H1 (cell line): ENCODE measurements around the gene PROSER2. TPM values are rescaled to one million over a fixed set of nuclear protein-coding genes. Genes with fewer than 3 reads are reported as not detected.

Source experiments
- CTCF ChIA-PET: fragments of 300-600 bp; sonication (Branson Sonifier 250); formaldehyde crosslinking; loops from one replicate; lab custom pipeline; 2021; ENCODE audit not compliant: partially characterized antibody; lab: Charles Lee
- POLR2A ChIA-PET: fragments of 300-600 bp; sonication (Branson Sonifier 250); formaldehyde crosslinking; loops from one replicate; lab custom pipeline; 2021; ENCODE audit warnings: inconsistent platforms; ENCODE audit not compliant: partially characterized antibody; lab: Charles Lee
- DNase-seq, 2 experiments: peaks; one replicate each; pipeline versions ENCODE4 v3.0.0 to v3.0.0-alpha.2; 2010 to 2022; ENCODE audit warnings: low spot score in 2 of 2, low read depth in 1 of 2, mixed read lengths in 1 of 2
- FAIRE-seq: peaks from 2 replicates; lab custom pipeline; 2011; peaks lifted over from hg19 to GRCh38; lab: Jason Lieb, UNC
- H2AFZ ChIP-seq: 2 replicates; pipeline ENCODE4 v1.8.1; 2012; ENCODE audit warnings: low read length, inconsistent platforms
- H2AK5ac ChIP-seq: 2 replicates; pipeline ENCODE4 v1.6.1; 2013; ENCODE audit warnings: low read depth, low read length
- H2BK120ac ChIP-seq: replicated peaks from 2 replicates; pipeline ENCODE3; 2013; ENCODE audit warnings: low read depth, low read length, inconsistent platforms
- H2BK12ac ChIP-seq: 2 replicates; pipeline ENCODE4 v1.6.1; 2013; ENCODE audit warnings: low read depth, low read length
- H2BK15ac ChIP-seq: 2 replicates; pipeline ENCODE4 v1.6.1; 2013; ENCODE audit warnings: low read length
- H2BK20ac ChIP-seq: 2 replicates; pipeline ENCODE4 v1.6.1; 2013; ENCODE audit warnings: low read length
- H2BK5ac ChIP-seq: 2 replicates; pipeline ENCODE4 v1.6.1; 2013; ENCODE audit warnings: low read depth, low read length
- H3K14ac ChIP-seq: 2 replicates; pipeline ENCODE4 v1.6.1; 2013; ENCODE audit warnings: inconsistent platforms; ENCODE audit not compliant: insufficient read length
- H3K18ac ChIP-seq: 2 replicates; pipeline ENCODE4 v1.6.1; 2013; ENCODE audit warnings: low read length; ENCODE audit errors: extremely low read depth
- H3K23ac ChIP-seq: 2 replicates; pipeline ENCODE4 v1.6.1; 2013; ENCODE audit warnings: inconsistent platforms; ENCODE audit not compliant: insufficient read length
- H3K23me2 ChIP-seq: 2 replicates; pipeline ENCODE4 v1.6.1; 2013; ENCODE audit warnings: low read depth, low read length
- H3K27ac ChIP-seq: 2 replicates; pipeline ENCODE4 v1.6.1; 2011; ENCODE audit warnings: low read depth, low read length, inconsistent platforms
- H3K27me3 ChIP-seq, 4 experiments: replicated peaks in 1 of 4; 1 replicate in 1 of 4; 2 replicates in 3 of 4; pipeline versions ENCODE4 v1.6.1 to v1.8.1; 2011 to 2013; ENCODE audit warnings: low read length in 3 of 4, mild to moderate bottlenecking in 3 of 4, inconsistent platforms in 2 of 4, mixed read lengths in 2 of 4, moderate library complexity in 1 of 4; ENCODE audit not compliant: control insufficient read depth in 3 of 4, insufficient read depth in 3 of 4; ENCODE audit errors: extremely low read depth in 1 of 4
- H3K36me3 ChIP-seq, 4 experiments: 2 replicates each; pipeline versions ENCODE4 v1.6.1 to v1.8.1; 2011 to 2013; ENCODE audit warnings: mild to moderate bottlenecking in 4 of 4, low read length in 3 of 4, moderate library complexity in 2 of 4, control low read depth in 1 of 4, inconsistent platforms in 1 of 4; ENCODE audit not compliant: insufficient read depth in 4 of 4, control insufficient read depth in 2 of 4
- H3K4ac ChIP-seq: replicated peaks from 2 replicates; pipeline ENCODE3; 2013; ENCODE audit warnings: low read length, low read depth, mixed read lengths, inconsistent platforms; ENCODE audit not compliant: insufficient read length
- H3K4me1 ChIP-seq, 4 experiments: replicated peaks in 1 of 4; 1 replicate in 1 of 4; 2 replicates in 3 of 4; pipeline versions ENCODE4 v1.6.1 to v1.8.1; 2011 to 2013; ENCODE audit warnings: low read length in 3 of 4, inconsistent platforms in 2 of 4, mixed read lengths in 1 of 4; ENCODE audit not compliant: insufficient read depth in 4 of 4, control insufficient read depth in 3 of 4
- H3K4me2 ChIP-seq, 2 experiments: 2 replicates each; pipeline versions ENCODE4 v1.6.1 to v1.8.1; 2011 to 2013; ENCODE audit warnings: low read depth in 2 of 2, low read length in 2 of 2, control low read depth in 1 of 2, inconsistent platforms in 1 of 2, mild to moderate bottlenecking in 1 of 2; ENCODE audit not compliant: insufficient read depth in 1 of 2
- H3K4me3 ChIP-seq, 4 experiments: fragments of 200-600, 300-600 bp in 1 of 4; sonication (generic), shearing (Covaris generic), sonication (Bioruptor Twin) in 1 of 4; 2 replicates each; pipeline versions ENCODE4 v1.5.1 to v1.8.1; 2011 to 2016; ENCODE audit warnings: low read length in 4 of 4, low read depth in 3 of 4, control low read depth in 2 of 4, inconsistent platforms in 2 of 4, mild to moderate bottlenecking in 2 of 4, mixed read lengths in 1 of 4, moderate library complexity in 1 of 4; ENCODE audit not compliant: insufficient read depth in 2 of 4; ENCODE audit errors: extremely low read depth in 1 of 4
- H3K56ac ChIP-seq: replicated peaks from 2 replicates; pipeline ENCODE3; 2013; ENCODE audit warnings: low read depth, mild to moderate bottlenecking, mixed read lengths, low read length, inconsistent platforms; ENCODE audit not compliant: insufficient read length
- H3K79me1 ChIP-seq: 2 replicates; pipeline ENCODE4 v1.6.1; 2013; ENCODE audit warnings: low read depth, low read length, control low read depth
- H3K79me2 ChIP-seq, 2 experiments: 2 replicates each; pipeline versions ENCODE4 v1.6.1 to v1.8.1; 2012 to 2013; ENCODE audit warnings: low read length in 2 of 2, mild to moderate bottlenecking in 2 of 2, inconsistent platforms in 1 of 2; ENCODE audit not compliant: insufficient read depth in 2 of 2, control insufficient read depth in 1 of 2
- H3K9ac ChIP-seq, 4 experiments: replicated peaks in 1 of 4; 1 replicate in 1 of 4; 2 replicates in 3 of 4; pipeline versions ENCODE4 v1.6.1 to v1.8.1; 2011 to 2013; ENCODE audit warnings: low read depth in 3 of 4, low read length in 3 of 4, control low read depth in 2 of 4, mild to moderate bottlenecking in 2 of 4, moderate library complexity in 2 of 4, inconsistent platforms in 1 of 4; ENCODE audit errors: extremely low read depth in 1 of 4
- H3K9me3 ChIP-seq, 2 experiments: 2 replicates each; pipeline versions ENCODE4 v1.6.1 to v1.8.1; 2012 to 2013; ENCODE audit warnings: mild to moderate bottlenecking in 2 of 2, moderate library complexity in 2 of 2, control low read depth in 1 of 2, inconsistent platforms in 1 of 2, low read depth in 1 of 2, low read length in 1 of 2, mixed read lengths in 1 of 2; ENCODE audit not compliant: insufficient read depth in 2 of 2
- H4K20me1 ChIP-seq, 2 experiments: replicated peaks in 1 of 2; 2 replicates each; pipeline versions ENCODE3 to v1.8.1; 2011 to 2013; ENCODE audit warnings: inconsistent platforms in 2 of 2, low read length in 2 of 2, mild to moderate bottlenecking in 1 of 2; ENCODE audit not compliant: insufficient read depth in 2 of 2, control insufficient read depth in 1 of 2
- H4K5ac ChIP-seq: 2 replicates; pipeline ENCODE4 v1.6.1; 2013; ENCODE audit warnings: low read length, low read depth, mixed read lengths, inconsistent platforms; ENCODE audit not compliant: insufficient read length
- H4K8ac ChIP-seq: 2 replicates; pipeline ENCODE4 v1.8.0; 2013; ENCODE audit warnings: mild to moderate bottlenecking, moderate library complexity, low read length, inconsistent platforms; ENCODE audit not compliant: insufficient read depth; ENCODE audit errors: extremely low read depth
- H4K91ac ChIP-seq: replicated peaks from 2 replicates; pipeline ENCODE3; 2013; ENCODE audit warnings: low read length, mixed read lengths, inconsistent platforms; ENCODE audit not compliant: insufficient read length
- ATF3 ChIP-seq: IDR thresholded peaks from 2 replicates; pipeline ENCODE4 v1.6.1; 2011; ENCODE audit warnings: low read depth, mild to moderate bottlenecking, low read length; ENCODE audit not compliant: insufficient read depth
- BCL11A ChIP-seq, 2 experiments: IDR thresholded peaks; one replicate each; pipeline ENCODE4 v1.6.1; 2011; ENCODE audit warnings: low read depth in 2 of 2, low read length in 2 of 2, mild to moderate bottlenecking in 2 of 2
- EP300 ChIP-seq, 2 experiments: IDR thresholded peaks; 1 replicate in 1 of 2; 2 replicates in 1 of 2; pipeline ENCODE4 v1.6.1; 2011 to 2012; ENCODE audit warnings: low read depth in 2 of 2, low read length in 2 of 2, mild to moderate bottlenecking in 2 of 2, borderline replicate concordance in 1 of 2, inconsistent platforms in 1 of 2, moderate library complexity in 1 of 2
- EZH2 ChIP-seq: fragments of 200-600 bp; sonication (generic); IDR thresholded peaks from 2 replicates; pipeline ENCODE4 v1.7.1; 2012; ENCODE audit warnings: low read depth, mild to moderate bottlenecking, moderate library complexity, low read length, inconsistent platforms; ENCODE audit not compliant: severe bottlenecking
- KDM1A ChIP-seq: fragments of 200-600, 300-600 bp; sonication (generic); IDR thresholded peaks from 2 replicates; pipeline ENCODE4 v1.7.1; 2016; ENCODE audit warnings: mild to moderate bottlenecking, low read length, borderline replicate concordance
- KDM5A ChIP-seq: fragments of 200-600 bp; IDR thresholded peaks from 2 replicates; pipeline ENCODE4 v1.7.1; 2012; ENCODE audit warnings: mild to moderate bottlenecking, low read length, inconsistent platforms, mixed read lengths
- MAFK ChIP-seq: IDR thresholded peaks from 2 replicates; pipeline ENCODE4 v1.6.1; 2012; ENCODE audit warnings: low read depth, mild to moderate bottlenecking, improper control_type of control experiment, low read length
- POLR2AphosphoS5 ChIP-seq: IDR thresholded peaks from 2 replicates; pipeline ENCODE4 v1.6.1; 2011; ENCODE audit warnings: low read depth, low read length
- RAD21 ChIP-seq, 2 experiments: IDR thresholded peaks in 1 of 2; conservative IDR thresholded peaks in 1 of 2; 2 replicates each; pipeline ENCODE4 v1.6.1; 2011; ENCODE audit warnings: low read depth in 2 of 2, low read length in 2 of 2, improper control_type of control experiment in 1 of 2, inconsistent platforms in 1 of 2, mild to moderate bottlenecking in 1 of 2, moderate library complexity in 1 of 2
- RBBP5 ChIP-seq: IDR thresholded peaks from 2 replicates; pipeline ENCODE4 v1.7.1; 2012; ENCODE audit warnings: low read depth, mild to moderate bottlenecking, inconsistent platforms, low read length, moderate library complexity, borderline replicate concordance
- RNF2 ChIP-seq: fragments of 200-900, 300-1000 bp; sonication (generic); IDR thresholded peaks from 2 replicates; pipeline ENCODE4 v1.7.1; 2016; ENCODE audit warnings: borderline replicate concordance, low read depth, mild to moderate bottlenecking, antibody characterized with exemption, low read length; ENCODE audit not compliant: poor library complexity, severe bottlenecking; ENCODE audit errors: missing control alignments
- SIN3A ChIP-seq, 2 experiments: IDR thresholded peaks in 1 of 2; conservative IDR thresholded peaks in 1 of 2; 2 replicates each; pipeline ENCODE4 v1.6.1; 2011 to 2012; ENCODE audit warnings: low read length in 2 of 2, improper control_type of control experiment in 1 of 2, low read depth in 1 of 2, mild to moderate bottlenecking in 1 of 2
- YY1 ChIP-seq: IDR thresholded peaks from 2 replicates; pipeline ENCODE4 v1.6.1; 2011; ENCODE audit warnings: low read depth, mild to moderate bottlenecking, low read length
- WGBS, 2 experiments: shearing (Covaris generic) in 1 of 2; methylation state at CpG; one replicate each; pipeline versions ENCODE4 v1.1.6 to v1.1.7; 2013 to 2015; ENCODE audit warnings: low lambda C conversion rate in 2 of 2, mixed read lengths in 2 of 2, inconsistent platforms in 1 of 2, low coverage in 1 of 2, missing lambda C conversion rate in 1 of 2; ENCODE audit not compliant: insufficient replicate concordance in 2 of 2, insufficient coverage in 1 of 2, insufficient read length in 1 of 2; ENCODE audit errors: extremely low coverage in 1 of 2, missing lambda C conversion rate in 1 of 2; 5-methylcytosine and 5-hydroxymethylcytosine counted together
- polyA plus RNA-seq, 7 experiments: library from polyadenylated mRNA; depleted of rRNA in 3 of 7; stranded (reverse) in 5 of 7; unstranded in 2 of 7; fragments of >200 nt in 5 of 7; fragments of 200-250 nt in 2 of 7; gene quantifications; 1 replicate in 5 of 7; 2 replicates in 1 of 7; 4 replicates in 1 of 7; pipeline versions ENCODE4 v1.2.1 to v1.2.3, GENCODE V29; 2011 to 2013; ENCODE audit warnings: missing spikeins in 2 of 7, mixed read lengths in 2 of 7
- total RNA-seq: library from RNA; stranded (reverse); fragmentation: NEBNext Ultra II Directional; extraction: Animal tissue kit (Norgen Biotek cat#: 25700); gene quantifications from 2 replicates; pipeline ENCODE4 v1.2.1, GENCODE V29; 2021

Gene PROSER2
- total and polyA plus RNA-seq, 2 of the 8 experiments (the other 6 are each of a cell fraction or from before 2014, with no cell fraction given): 3.9 to 13.7 TPM

GRCh38 chr10:11775412-11775811, 47.7 kb upstream of the PROSER2 start:
- Histone ChIP-seq H3K9me3 (no peaks in the 10 kb centered on the region; a peak in 1 of 4 replicates), H3K27ac (no peak overlapping the region), H3K79me1 (no peaks in the 10 kb centered on the region), H2BK15ac (no peak overlapping the region), H3K18ac (no peak overlapping the region), H3K9ac (no peak overlapping the region), H2BK5ac (no peak overlapping the region), H2BK20ac (no peak overlapping the region), H3K4me1 (no peaks in the 10 kb centered on the region; a peak in 1 of 7 replicates), H3K14ac (no peak overlapping the region), H3K23me2 (no peaks in the 10 kb centered on the region), H4K8ac (no peak overlapping the region), H4K20me1 (no peaks in the 10 kb centered on the region), H2AFZ (no peak overlapping the region), H4K5ac (no peak overlapping the region), H3K4me2 (no peak overlapping the region), H3K56ac (no peak overlapping the region), H2AK5ac (no peak overlapping the region), H3K36me3 (no peaks in the 10 kb centered on the region), H3K4me3 (no peak overlapping the region), H2BK120ac (no peak overlapping the region), H3K79me2 (no peaks in the 10 kb centered on the region), H3K4ac (no peak overlapping the region), H3K23ac (no peak overlapping the region), H2BK12ac (no peak overlapping the region), H4K91ac (no peak overlapping the region), H3K27me3 (no peaks in the 10 kb centered on the region)
- no peak for DNase-seq
- WGBS, 2 experiments: 88% methylated on average over 5 of the region's 5 CpGs; no CpG with 5 or more reads in 1 of the 2 experiments
- no peak for FAIRE-seq
- ChIA-PET CTCF (no interaction called here), POLR2A (no interaction called here)
- TF ChIP-seq KDM5A (no peak), EP300 (IDR thresholded peaks at IDR 0.05; ENCODE audit: borderline replicate concordance in 1 of 2, low read depth in 2 of 2, low read length in 2 of 2) (no peak), SIN3A (conservative IDR thresholded peaks at IDR 0.05 in 1 of 2, IDR thresholded peaks at IDR 0.05 in 1 of 2; ENCODE audit: low read depth in 1 of 2, low read length in 2 of 2) (no peak), RBBP5 (no peak), RNF2 (no peak), ATF3 (no peak), MAFK (no peak), BCL11A (IDR thresholded peaks at IDR 0.05; ENCODE audit: low read depth in 2 of 2, low read length in 2 of 2) (no peak), YY1 (no peak), POLR2AphosphoS5 (no peak), EZH2 (no peak), KDM1A (no peak), RAD21 (IDR thresholded peaks at IDR 0.05 in 1 of 2, conservative IDR thresholded peaks at IDR 0.05 in 1 of 2; ENCODE audit: low read depth in 2 of 2, low read length in 2 of 2) (no peak)
